Stimulated activated CD8-positive, alpha-beta memory T cell treated with anti-CD3 and anti-CD28 coated beads, Interleukin-12 subunit alpha, Interleukin-12 subunit beta, amount 100 ng/mL, for 24 hours (primary cell): ENCODE results near the gene MBTD1.

Source experiments
- DNase-seq: peaks from one replicate; pipeline ENCODE4 v3.0.0-alpha.2; 2020; ENCODE audit errors: extremely low read depth

MBTD1 gene

GRCh38 chr17:51147650-51148049 is 112.2 kb downstream of the MBTD1 start:
- no peak for DNase-seq

- DNase-seq = no peak
Observed at GRCh38 chr17:51144266-51145022, 115.4 kb downstream of the MBTD1 start.

- no peak for DNase-seq
Observed at GRCh38 chr17:51142597-51142996, 117.3 kb downstream of the MBTD1 start.

GRCh38 chr17:51135956-51136355 is 123.9 kb downstream of the MBTD1 start:
- DNase-seq = no peak

GRCh38 chr17:51133365-51133764 is 126.5 kb downstream of the MBTD1 start:
- DNase-seq = no peak

GRCh38 chr17:51132964-51133319 is 126.9 kb downstream of the MBTD1 start:
- no peak for DNase-seq

GRCh38 chr17:51128076-51128475 is 131.8 kb downstream of the MBTD1 start:
- no peak for DNase-seq
